Neuronal stem cell (in vitro differentiated cells): ENCODE measurements around the gene KIF6.

Experiments
- DNase-seq: peaks from one replicate; pipeline ENCODE4 v3.0.0-alpha.2; 2013; ENCODE audit warnings: low spot score
- H2AFZ ChIP-seq: one replicate; pipeline ENCODE4 v1.6.1; 2013; ENCODE audit warnings: mild to moderate bottlenecking, low read length, inconsistent platforms
- H2AK5ac ChIP-seq: 2 replicates; pipeline ENCODE4 v1.6.1; 2013; ENCODE audit warnings: low read depth, mild to moderate bottlenecking, inconsistent platforms, low read length, moderate library complexity, mixed read lengths
- H2BK120ac ChIP-seq: 2 replicates; pipeline ENCODE4 v1.6.1; 2013; ENCODE audit warnings: low read depth, mild to moderate bottlenecking, inconsistent platforms, low read length, moderate library complexity, mixed read lengths
- H2BK12ac ChIP-seq: one replicate; pipeline ENCODE4 v1.6.1; 2013; ENCODE audit warnings: low read length, inconsistent platforms
- H2BK15ac ChIP-seq: 2 replicates; pipeline ENCODE4 v1.6.1; 2013; ENCODE audit warnings: mild to moderate bottlenecking, low read length, inconsistent platforms, mixed read lengths
- H2BK5ac ChIP-seq: one replicate; pipeline ENCODE4 v1.6.1; 2013; ENCODE audit warnings: inconsistent platforms, mild to moderate bottlenecking, low read length, moderate library complexity
- H3K14ac ChIP-seq: one replicate; pipeline ENCODE4 v1.6.1; 2013; ENCODE audit warnings: low read length, inconsistent platforms
- H3K18ac ChIP-seq: 2 replicates; pipeline ENCODE4 v1.6.1; 2013; ENCODE audit warnings: low read length, inconsistent platforms
- H3K23ac ChIP-seq: 2 replicates; pipeline ENCODE4 v1.6.1; 2013; ENCODE audit warnings: low read depth, mild to moderate bottlenecking, mixed read lengths, low read length, inconsistent platforms; ENCODE audit not compliant: poor library complexity
- H3K27ac ChIP-seq: replicated peaks from 3 replicates; pipeline ENCODE4 v1.5.1; 2013; ENCODE audit warnings: low read length, inconsistent platforms
- H3K27me3 ChIP-seq, 3 experiments: 2 replicates each; pipeline ENCODE4 v1.6.1; 2013; ENCODE audit warnings: low read length in 3 of 3, mild to moderate bottlenecking in 2 of 3, inconsistent platforms in 1 of 3, low read depth in 1 of 3, mixed read lengths in 1 of 3, moderate library complexity in 1 of 3; ENCODE audit not compliant: control insufficient read depth in 3 of 3, insufficient read depth in 3 of 3
- H3K36me3 ChIP-seq, 2 donors: replicated peaks in 1 of 2; 2 replicates each; pipeline ENCODE4 v1.6.1; 2013; ENCODE audit warnings: low read length in 2 of 2; ENCODE audit not compliant: control insufficient read depth in 2 of 2, insufficient read depth in 2 of 2
- H3K4ac ChIP-seq: 2 replicates; pipeline ENCODE4 v1.6.1; 2013; ENCODE audit warnings: inconsistent platforms, mild to moderate bottlenecking, low read length, moderate library complexity
- H3K4me1 ChIP-seq, 2 donors: 1 replicate in 1 of 2; 2 replicates in 1 of 2; pipeline ENCODE4 v1.6.1; 2013; ENCODE audit warnings: low read length in 2 of 2, low read depth in 1 of 2; ENCODE audit not compliant: control insufficient read depth in 2 of 2, insufficient read depth in 1 of 2
- H3K4me2 ChIP-seq: one replicate; pipeline ENCODE4 v1.6.1; 2013; ENCODE audit warnings: mild to moderate bottlenecking, low read length, inconsistent platforms; ENCODE audit not compliant: insufficient read depth, poor library complexity, severe bottlenecking
- H3K4me3 ChIP-seq, 2 donors: 2 replicates each; pipeline ENCODE4 v1.5.1; 2013; ENCODE audit warnings: low read length in 2 of 2, mild to moderate bottlenecking in 2 of 2, inconsistent platforms in 1 of 2, moderate library complexity in 1 of 2
- H3K79me1 ChIP-seq: one replicate; pipeline ENCODE4 v1.6.1; 2013; ENCODE audit warnings: low read depth, mild to moderate bottlenecking, inconsistent platforms, low read length, moderate library complexity
- H3K9ac ChIP-seq: one replicate; pipeline ENCODE4 v1.6.1; 2013; ENCODE audit warnings: mild to moderate bottlenecking, low read depth, low read length, inconsistent platforms; ENCODE audit not compliant: poor library complexity
- H3K9me3 ChIP-seq, 2 donors: replicated peaks in 1 of 2; 2 replicates each; pipeline versions ENCODE3 to v1.6.1; 2013; ENCODE audit warnings: low read length in 2 of 2, mild to moderate bottlenecking in 2 of 2, inconsistent platforms in 1 of 2, low read depth in 1 of 2, mixed read lengths in 1 of 2, moderate library complexity in 1 of 2; ENCODE audit not compliant: control insufficient read depth in 2 of 2, insufficient read depth in 1 of 2
- H4K8ac ChIP-seq: one replicate; pipeline ENCODE4 v1.6.1; 2013; ENCODE audit warnings: low read depth, mild to moderate bottlenecking, inconsistent platforms, low read length, moderate library complexity
- H4K91ac ChIP-seq: one replicate; pipeline ENCODE4 v1.6.1; 2013; ENCODE audit warnings: low read length, low read depth, mild to moderate bottlenecking, inconsistent platforms; ENCODE audit not compliant: poor library complexity
- WGBS, 2 donors: extraction: QIAGEN DNeasy Blood & Tissue Kit; methylation state at CpG; one replicate each; pipeline ENCODE4 v1.1.7; 2013; ENCODE audit warnings: missing lambda C conversion rate in 2 of 2, mixed read lengths in 1 of 2; ENCODE audit not compliant: insufficient read length in 2 of 2, insufficient replicate concordance in 1 of 2; ENCODE audit errors: extremely low coverage in 2 of 2; 5-methylcytosine and 5-hydroxymethylcytosine counted together

Gene KIF6

DNA sequence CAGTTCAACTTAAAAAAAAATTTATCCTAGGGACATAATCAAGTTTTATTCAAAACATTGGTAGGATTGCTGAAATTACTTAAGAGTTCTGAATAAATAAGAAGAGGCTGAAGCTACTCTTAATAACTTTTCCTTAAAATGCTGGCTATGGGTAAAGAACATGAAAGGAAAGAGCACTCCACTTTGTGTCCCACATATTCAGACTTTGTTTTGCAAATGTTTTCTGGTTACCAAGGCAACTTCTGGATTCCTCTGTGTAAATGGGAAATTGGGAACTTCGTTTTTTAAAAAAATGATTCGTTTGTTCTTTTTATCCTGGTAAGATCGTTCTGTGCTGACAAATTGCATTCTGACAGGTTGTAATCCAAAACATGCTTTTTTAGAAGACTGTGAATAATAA is 115.0 kb downstream of the KIF6 start:
- no peak overlapping the region for H3K4me2 ChIP-seq
- WGBS, 2 donors: no CpG with 5 or more reads among the region's 3 CpGs
- no peak overlapping the region for H2AFZ ChIP-seq
- no peak overlapping the region for H3K4ac ChIP-seq
- no peak overlapping the region for H3K4me3 ChIP-seq
- no peak overlapping the region for H3K27ac ChIP-seq
- no peaks in the 10 kb centered on the region for H3K79me1 ChIP-seq
- no peak overlapping the region for H4K8ac ChIP-seq
- no peak overlapping the region for H2BK5ac ChIP-seq
- DNase-seq: no peak
- H3K9ac ChIP-seq: no peak overlapping the region
- no peak overlapping the region for H3K18ac ChIP-seq
- H3K36me3 ChIP-seq: no peaks in the 10 kb centered on the region
- no peak overlapping the region for H2BK15ac ChIP-seq
- no peak overlapping the region for H2BK12ac ChIP-seq
- no peak overlapping the region for H4K91ac ChIP-seq
- no peaks in the 10 kb centered on the region for H3K27me3 ChIP-seq
- H3K23ac ChIP-seq: no peak overlapping the region
- H3K9me3 ChIP-seq: no peaks in the 10 kb centered on the region
- H2AK5ac ChIP-seq: no peak overlapping the region
- no peak overlapping the region for H3K14ac ChIP-seq
- no peak overlapping the region for H2BK120ac ChIP-seq
- H3K4me1 ChIP-seq: peaks cover 3 to 11% of the 10 kb centered on the region in 2 donors

DNA sequence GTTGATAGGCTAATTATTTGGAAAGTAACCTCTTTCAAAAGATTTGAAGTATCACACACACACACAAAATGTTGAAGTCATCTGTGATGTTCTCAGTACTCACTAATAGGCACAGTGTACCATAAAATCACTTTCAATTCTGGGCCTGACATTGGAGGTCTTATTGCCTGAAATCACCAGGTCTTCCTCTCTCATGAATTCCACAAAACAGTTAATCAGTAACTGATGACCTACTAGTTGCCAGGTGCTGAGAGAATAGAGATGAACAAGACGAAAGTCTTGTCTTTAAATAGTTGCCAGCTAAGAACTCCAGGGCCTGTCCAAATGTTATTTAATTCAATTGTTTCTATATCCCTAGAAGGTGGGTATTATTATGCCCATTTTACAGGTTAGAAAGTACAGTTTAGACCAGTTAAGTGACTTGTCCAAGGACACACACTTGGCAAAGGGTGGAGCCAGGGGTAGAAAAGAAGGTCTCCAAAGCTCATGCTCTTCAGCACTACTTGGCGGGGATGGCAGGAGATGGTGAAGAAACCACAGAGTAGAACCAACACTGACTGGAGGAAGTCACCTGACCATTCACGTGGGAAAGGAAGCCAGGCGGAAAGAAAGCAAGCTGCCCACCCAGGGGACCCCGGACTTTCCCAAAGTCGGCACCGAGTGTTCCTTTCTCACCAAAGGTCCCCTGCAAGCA is 116.4 kb downstream of the KIF6 start:
- H4K91ac ChIP-seq: no peak overlapping the region

GRCh38 chr6:39602601-39603519 is 122.3 kb downstream of the KIF6 start:
- DNase-seq: no peak
- Histone ChIP-seq H2AK5ac (no peak overlapping the region), H3K9ac (no peak overlapping the region), H3K4ac (no peak overlapping the region), H3K4me1 (no peaks in the 10 kb centered on the region), H3K9me3 (no peaks in the 10 kb centered on the region), H3K23ac (no peak overlapping the region), H3K4me2 (no peak overlapping the region), H2BK120ac (no peak overlapping the region), H2BK12ac (no peak overlapping the region), H2AFZ (no peak overlapping the region), H4K91ac (no peak overlapping the region), H3K79me1 (no peaks in the 10 kb centered on the region), H3K27me3 (no peaks in the 10 kb centered on the region), H3K18ac (no peak overlapping the region), H4K8ac (no peak overlapping the region), H3K4me3 (no peak overlapping the region), H3K14ac (no peak overlapping the region), H2BK15ac (no peak overlapping the region), H2BK5ac (no peak overlapping the region), H3K27ac (no peak overlapping the region), H3K36me3 (no peaks in the 10 kb centered on the region)
- WGBS, 2 donors: no CpG with 5 or more reads among the region's 4 CpGs

More for the DNA sequence above, 116.4 kb downstream of the KIF6 start:
- no peak overlapping the region for H3K9ac ChIP-seq
- peaks cover 3 to 11% of the 10 kb centered on the region in 2 donors for H3K4me1 ChIP-seq
- H2BK15ac ChIP-seq: no peak overlapping the region
- no peak overlapping the region for H2AFZ ChIP-seq
- H3K27ac ChIP-seq: no peak overlapping the region
- no peak overlapping the region for H2BK5ac ChIP-seq
- H3K14ac ChIP-seq: no peak overlapping the region
- no peak overlapping the region for H2BK120ac ChIP-seq
- no peaks in the 10 kb centered on the region for H3K27me3 ChIP-seq
- H4K8ac ChIP-seq: no peak overlapping the region
- no peaks in the 10 kb centered on the region for H3K9me3 ChIP-seq
- WGBS, 2 donors: no CpG with 5 or more reads among the region's 7 CpGs
- H3K18ac ChIP-seq: no peak overlapping the region
- no peak overlapping the region for H2AK5ac ChIP-seq
- no peak overlapping the region for H3K4ac ChIP-seq
- no peaks in the 10 kb centered on the region for H3K36me3 ChIP-seq
- H3K23ac ChIP-seq: no peak overlapping the region
- no peaks in the 10 kb centered on the region for H3K79me1 ChIP-seq
- no peak overlapping the region for H2BK12ac ChIP-seq
- no peak overlapping the region for H3K4me2 ChIP-seq
- no peak overlapping the region for H3K4me3 ChIP-seq
- DNase-seq: no peak

- H3K4me3 ChIP-seq: no peak overlapping the region
- no CpG with 5 or more reads among the region's 2 CpGs for WGBS, 2 donors
Observed at GRCh38 chr6:39599973-39600372, 125.2 kb downstream of the KIF6 start.

More at GRCh38 chr6:39599973-39600372, 125.2 kb downstream of the KIF6 start:
- H3K4me2 ChIP-seq: no peak overlapping the region
- no peak overlapping the region for H3K4ac ChIP-seq
- no peaks in the 10 kb centered on the region for H3K79me1 ChIP-seq
- H3K27ac ChIP-seq: no peak overlapping the region
- no peak overlapping the region for H4K91ac ChIP-seq
- no peak overlapping the region for H3K9ac ChIP-seq
- no peak overlapping the region for H2BK5ac ChIP-seq
- no peak overlapping the region for H2BK120ac ChIP-seq
- H2BK12ac ChIP-seq: no peak overlapping the region
- no peak overlapping the region for H3K14ac ChIP-seq
- H3K36me3 ChIP-seq: no peaks in the 10 kb centered on the region
- no peak overlapping the region for H3K23ac ChIP-seq
- H3K4me1 ChIP-seq: no peaks in the 10 kb centered on the region
- H3K9me3 ChIP-seq: peaks cover 0 to 2% of the 10 kb centered on the region in 2 donors
- no peak overlapping the region for H2AK5ac ChIP-seq
- DNase-seq: no peak
- H3K27me3 ChIP-seq: no peaks in the 10 kb centered on the region
- H2AFZ ChIP-seq: no peak overlapping the region
- H4K8ac ChIP-seq: no peak overlapping the region
- H3K18ac ChIP-seq: no peak overlapping the region
- H2BK15ac ChIP-seq: no peak overlapping the region
